ENCODE results near the gene BMAL1.

DNA sequence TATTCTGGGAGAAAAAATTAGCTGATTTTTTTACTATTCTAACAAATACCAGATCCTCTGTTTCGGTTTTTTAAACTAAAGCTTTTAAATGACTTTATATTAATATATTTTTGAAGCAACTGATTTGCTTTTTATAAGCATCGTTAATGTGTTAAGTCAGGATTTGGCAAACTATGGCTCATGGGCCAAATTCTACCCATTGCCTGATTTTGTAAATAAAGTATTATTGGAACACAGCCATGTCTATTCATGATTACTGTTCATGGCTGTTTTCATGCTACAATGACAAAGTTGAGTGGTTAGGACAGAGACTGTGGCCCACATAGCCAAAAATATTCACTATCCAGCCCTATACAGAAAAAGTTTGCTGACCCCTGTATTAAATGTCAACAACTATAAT is 155.8 kb downstream of the BMAL1 start:
- TF ChIP-seq CTCF (IDR thresholded peaks at IDR 0.05) (no peak), POLR2A (IDR thresholded peaks at IDR 0.05) (no peak), POLR2AphosphoS5 (IDR thresholded peaks at IDR 0.05) (no peak)

Data from suprapubic skin (tissue), 4 donors.